HG03432 (cell line): ENCODE results near the gene SLC35F3.

Experiments
- ATAC-seq: cut with Tn5 transposase; IDR thresholded peaks from one replicate; pipeline ENCODE4 v1.9.1; 2021; ENCODE audit warnings: mild to moderate bottlenecking, moderate library complexity; ENCODE audit not compliant: unreplicated experiment

Gene SLC35F3

GRCh38 chr1:234217316-234217840 is 312.9 kb downstream of the SLC35F3 start:
- no peak for ATAC-seq

DNA sequence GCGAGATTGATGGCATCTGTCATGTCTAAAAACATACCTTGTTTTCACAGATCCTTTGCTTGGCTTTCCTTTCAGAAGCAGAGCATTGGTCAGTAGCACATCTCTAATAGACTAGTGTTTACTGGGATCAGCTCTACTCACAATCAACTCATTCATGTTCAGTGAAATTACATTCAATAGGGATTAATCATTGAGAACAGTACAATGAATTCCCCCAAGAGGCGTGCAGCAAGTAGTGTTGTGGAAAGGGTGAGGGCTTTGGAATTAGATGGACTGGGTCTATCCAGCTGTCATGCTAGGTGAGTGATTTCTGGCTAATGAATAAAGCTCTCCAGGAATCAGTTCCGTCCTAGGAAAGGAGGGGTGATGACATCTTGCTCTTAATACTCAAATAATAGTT is 313.6 kb downstream of the SLC35F3 start:
- ATAC-seq: no peak

GRCh38 chr1:234219711-234220110 is 315.2 kb downstream of the SLC35F3 start:
- no peak for ATAC-seq

- no peak for ATAC-seq
These were observed 317.1 kb downstream of the SLC35F3 start for GRCh38 chr1:234221601-234222000.

- ATAC-seq: no peak
These were observed 318.2 kb downstream of the SLC35F3 start for GRCh38 chr1:234222561-234223280.

GRCh38 chr1:234226113-234226818 is 321.8 kb downstream of the SLC35F3 start:
- ATAC-seq: no peak

GRCh38 chr1:234226819-234227165 is 322.3 kb downstream of the SLC35F3 start:
- no peak for ATAC-seq

GRCh38 chr1:234229581-234230387 is 325.3 kb downstream of the SLC35F3 start:
- no peak for ATAC-seq

DNA sequence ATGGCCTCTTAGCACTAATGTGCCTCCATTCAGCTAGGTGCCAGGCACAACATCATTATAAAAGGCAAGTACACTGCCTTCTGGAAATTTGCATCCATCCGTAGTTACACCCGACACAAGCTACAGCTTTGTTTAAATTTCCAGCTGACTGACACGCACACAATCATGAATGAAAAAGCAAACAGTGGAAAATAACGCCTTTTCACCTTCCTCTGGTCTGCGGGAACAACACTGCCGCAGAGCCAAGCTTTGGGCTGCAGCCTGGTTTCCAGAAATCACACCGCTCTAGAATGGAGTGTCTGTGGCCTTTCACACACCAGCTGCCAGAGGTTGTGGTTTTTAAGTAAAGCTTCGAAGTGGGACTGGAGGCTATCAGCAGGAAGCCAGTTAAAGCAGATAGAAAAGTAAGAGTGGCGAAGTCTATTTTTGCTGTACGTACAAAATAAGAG is 326.0 kb downstream of the SLC35F3 start:
- peak; percentile 77 for ATAC-seq

DNA sequence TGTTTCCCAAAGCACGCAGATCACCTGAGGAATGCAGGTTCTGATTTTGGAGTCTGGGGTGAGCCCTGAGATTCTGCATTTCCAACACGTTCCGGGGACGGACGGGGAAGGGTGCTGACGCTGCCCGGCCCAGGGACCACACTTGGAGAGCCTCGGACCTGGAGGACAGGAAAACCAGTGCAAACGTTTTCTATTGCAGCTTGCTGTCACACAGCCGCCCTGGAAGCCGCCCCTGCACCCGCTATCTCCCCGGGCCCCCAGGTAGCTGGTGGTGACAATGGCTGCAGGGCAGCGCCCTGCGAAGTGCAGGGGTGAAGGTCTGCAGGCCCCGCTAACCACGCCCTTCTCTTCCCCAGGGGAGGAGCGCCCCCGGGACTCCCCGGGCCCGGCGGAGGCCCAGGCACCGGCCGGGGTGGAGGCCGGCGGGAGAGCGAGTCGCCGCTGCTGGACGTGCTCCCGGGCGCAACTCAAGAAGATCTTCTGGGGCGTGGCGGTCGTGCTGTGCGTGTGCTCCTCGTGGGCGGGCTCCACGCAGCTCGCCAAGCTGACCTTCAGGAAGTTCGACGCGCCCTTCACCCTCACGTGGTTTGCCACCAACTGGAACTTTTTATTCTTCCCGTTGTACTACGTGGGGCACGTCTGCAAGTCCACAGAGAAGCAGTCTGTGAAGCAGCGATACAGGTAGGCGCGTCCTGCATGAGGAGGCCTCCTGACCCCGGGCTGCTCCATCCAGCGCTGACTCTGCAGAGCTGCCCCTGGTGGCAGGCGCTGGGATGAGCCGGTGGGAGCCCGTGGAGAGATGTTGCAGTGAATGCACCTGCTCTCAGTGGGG is 326.8 kb downstream of the SLC35F3 start:
- ATAC-seq: no peak

- no peak for ATAC-seq
These were observed 327.4 kb downstream of the SLC35F3 start for GRCh38 chr1:234231893-234232276.

DNA sequence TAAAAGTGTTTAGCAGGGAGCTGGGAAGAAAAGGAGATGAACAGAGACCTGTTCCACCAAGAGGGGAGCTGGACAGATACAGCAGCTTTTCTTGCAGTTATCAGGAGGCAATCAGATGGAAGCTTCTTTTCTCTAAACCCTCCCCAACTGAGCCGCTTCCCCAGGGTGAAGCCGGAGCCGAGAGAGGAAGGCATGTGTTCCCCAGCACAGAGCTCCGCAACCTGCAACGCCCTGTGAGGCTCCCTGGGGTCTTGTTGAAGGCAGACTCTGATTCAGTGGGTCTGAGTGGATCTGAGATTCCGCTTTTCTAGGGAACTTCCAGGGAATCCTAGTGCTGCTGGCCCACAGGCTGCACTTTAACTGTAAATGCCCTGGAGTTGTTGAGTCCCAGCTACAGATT is 329.7 kb downstream of the SLC35F3 start:
- no peak for ATAC-seq

GRCh38 chr1:234235434-234235881 is 331.0 kb downstream of the SLC35F3 start:
- no peak for ATAC-seq

- no peak for ATAC-seq
These were observed 332.9 kb downstream of the SLC35F3 start for GRCh38 chr1:234237393-234237792.

DNA sequence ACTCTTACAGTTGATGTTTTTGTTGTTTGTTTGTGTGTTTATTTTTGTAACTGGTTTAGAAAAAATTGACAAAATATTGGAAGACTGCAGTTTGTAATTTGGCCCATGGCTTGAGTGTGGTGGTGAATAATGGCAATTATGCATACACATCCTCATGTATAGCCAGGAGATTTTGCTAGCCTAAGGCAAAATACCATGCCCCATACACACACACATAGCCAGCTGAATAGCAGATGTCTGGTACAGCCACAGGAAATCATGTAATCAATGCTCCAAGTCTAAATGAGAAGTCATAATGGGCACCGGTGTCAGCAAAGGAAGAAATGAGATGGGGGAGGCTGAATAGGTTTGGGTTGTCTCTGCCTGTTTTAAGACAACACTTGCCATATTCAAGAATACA is 333.6 kb downstream of the SLC35F3 start:
- ATAC-seq: no peak

GRCh38 chr1:234239515-234239914 is 335.0 kb downstream of the SLC35F3 start:
- ATAC-seq: no peak

GRCh38 chr1:234239936-234240335 is 335.5 kb downstream of the SLC35F3 start:
- ATAC-seq: no peak

- ATAC-seq: no peak
These were observed 336.2 kb downstream of the SLC35F3 start for GRCh38 chr1:234240680-234241079.

- no peak for ATAC-seq
These were observed 337.5 kb downstream of the SLC35F3 start for GRCh38 chr1:234241941-234242490.
